Glomerular visceral epithelial cell (primary cell): Measurements from ENCODE around the gene SLC38A10.
"Not testable (repeated sequence)": the region's sequence is repeated elsewhere in the genome, so short reads cannot be mapped to it uniquely, and the experiment has no call there.

ENCODE experiments used
- DNase-seq: peaks from one replicate; pipeline ENCODE4 v3.0.0-alpha.2; 2016; ENCODE audit errors: extremely low spot score

The SLC38A10 gene

GRCh38 chr17:81312624-81313325, 17.7 kb upstream of the SLC38A10 start:
- no peak for DNase-seq

GRCh38 chr17:81311946-81312345, 16.8 kb upstream of the SLC38A10 start:
- no peak for DNase-seq

GRCh38 chr17:81310949-81311550, 15.9 kb upstream of the SLC38A10 start:
- no peak for DNase-seq

- no peak for DNase-seq
Measured at GRCh38 chr17:81309859-81310839, 15.0 kb upstream of the SLC38A10 start.

GRCh38 chr17:81309140-81309858, 14.2 kb upstream of the SLC38A10 start:
- peak; percentile 66 for DNase-seq

GRCh38 chr17:81308784-81309139, 13.7 kb upstream of the SLC38A10 start:
- DNase-seq = not testable (repeated sequence)

- no peak for DNase-seq
Measured at GRCh38 chr17:81307636-81308560, 12.8 kb upstream of the SLC38A10 start.

GRCh38 chr17:81306898-81307510, 11.9 kb upstream of the SLC38A10 start:
- no peak for DNase-seq

GRCh38 chr17:81306491-81306890, 11.4 kb upstream of the SLC38A10 start:
- DNase-seq = no peak

GRCh38 chr17:81305051-81305630, 10.0 kb upstream of the SLC38A10 start:
- no peak for DNase-seq

GRCh38 chr17:81304196-81305015, 9.3 kb upstream of the SLC38A10 start:
- no peak for DNase-seq

- DNase-seq = no peak
Measured at GRCh38 chr17:81303385-81303784, 8.3 kb upstream of the SLC38A10 start.

- no peak for DNase-seq
Measured at GRCh38 chr17:81302861-81303333, 7.8 kb upstream of the SLC38A10 start.

- DNase-seq = no peak
Measured at GRCh38 chr17:81302324-81302723, 7.2 kb upstream of the SLC38A10 start.

- no peak for DNase-seq
Measured at GRCh38 chr17:81301195-81302144, 6.4 kb upstream of the SLC38A10 start.

- no peak for DNase-seq
Measured at GRCh38 chr17:81300586-81301155, 5.6 kb upstream of the SLC38A10 start.

GRCh38 chr17:81299846-81300585, 4.9 kb upstream of the SLC38A10 start:
- no peak for DNase-seq
